Subcutaneous abdominal adipose tissue (tissue), 5 donors: ENCODE results near the gene HAAO.
A peak's percentile ranks its signal among the peaks of the same experiment; 100 is the strongest.

Source experiments
- H3K27ac ChIP-seq: one replicate; pipeline ENCODE4 v1.7.0; 2013; ENCODE audit warnings: low read depth, mild to moderate bottlenecking, inconsistent platforms, low read length, moderate library complexity
- H3K27me3 ChIP-seq, 5 donors: one replicate each; pipeline ENCODE4 v1.7.0; 2013; ENCODE audit warnings: low read length in 5 of 5, inconsistent platforms in 1 of 5; ENCODE audit not compliant: control insufficient read depth in 5 of 5, insufficient read depth in 4 of 5
- H3K36me3 ChIP-seq, 5 donors: one replicate each; pipeline ENCODE4 v1.7.0; 2013; ENCODE audit warnings: low read length in 5 of 5; ENCODE audit not compliant: control insufficient read depth in 5 of 5, insufficient read depth in 5 of 5
- H3K4me1 ChIP-seq, 5 donors: one replicate each; pipeline ENCODE4 v1.7.0; 2013; ENCODE audit warnings: low read length in 5 of 5, mild to moderate bottlenecking in 3 of 5, moderate library complexity in 1 of 5; ENCODE audit not compliant: control insufficient read depth in 5 of 5, insufficient read depth in 5 of 5
- H3K4me3 ChIP-seq, 5 donors: one replicate each; pipeline ENCODE4 v1.7.0; 2013; ENCODE audit warnings: low read length in 5 of 5, low read depth in 1 of 5
- H3K9ac ChIP-seq, 5 donors: one replicate each; pipeline ENCODE4 v1.7.0; 2013; ENCODE audit warnings: low read length in 5 of 5, mild to moderate bottlenecking in 4 of 5, moderate library complexity in 3 of 5
- H3K9me3 ChIP-seq, 5 donors: one replicate each; pipeline ENCODE4 v1.7.0; 2013; ENCODE audit warnings: low read length in 5 of 5; ENCODE audit not compliant: control insufficient read depth in 5 of 5
- donor health status: healthy.
- donor health status: healthy.
- donor health status: healthy.
- donor health status: healthy.
- donor health status: healthy.

Gene HAAO

GRCh38 chr2:42804338-42804737 is 12.0 kb upstream of the HAAO start:
- Histone ChIP-seq H3K4me3 (no peak overlapping the region), H3K9me3 (no peaks in the 10 kb centered on the region), H3K4me1 (peaks cover 0 to 19% (median 16%) of the 10 kb centered on the region in 5 donors), H3K9ac (no peak overlapping the region), H3K27ac (no peak overlapping the region), H3K36me3 (no peaks in the 10 kb centered on the region), H3K27me3 (no peaks in the 10 kb centered on the region)

DNA sequence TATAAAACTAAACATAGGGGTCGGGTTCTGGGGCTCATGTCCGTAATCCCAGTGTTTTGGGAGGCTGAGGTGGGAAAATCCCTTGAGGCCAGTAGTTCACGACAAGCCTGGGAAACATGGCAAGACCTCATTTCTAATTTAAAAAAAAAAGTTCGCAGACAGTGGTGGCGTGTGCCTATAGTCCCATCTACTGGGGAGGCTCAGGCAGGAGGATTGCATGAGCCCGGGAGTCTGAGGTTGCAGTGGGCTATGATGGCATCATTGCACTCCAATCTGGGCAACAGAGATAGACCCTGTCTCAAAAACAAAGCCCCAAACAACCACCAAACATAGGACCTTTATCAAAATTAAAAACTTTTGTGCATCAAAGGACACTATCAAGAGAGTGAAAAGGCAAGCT is 9.8 kb upstream of the HAAO start:
- Histone ChIP-seq H3K9ac (no peak overlapping the region), H3K9me3 (no peaks in the 10 kb centered on the region), H3K4me3 (no peak overlapping the region), H3K36me3 (no peaks in the 10 kb centered on the region), H3K4me1 (peaks cover 0 to 19% (median 11%) of the 10 kb centered on the region in 5 donors), H3K27me3 (no peaks in the 10 kb centered on the region), H3K27ac (no peak overlapping the region)

- peaks cover 0 to 19% (median 11%) of the 10 kb centered on the region in 5 donors for H3K4me1 ChIP-seq
- H3K4me3 ChIP-seq, result peak overlapping the region in 1 of 5 donors; percentile 19
- no peak overlapping the region for H3K9ac ChIP-seq
- no peaks in the 10 kb centered on the region for H3K9me3 ChIP-seq
- H3K36me3 ChIP-seq, result no peaks in the 10 kb centered on the region
- no peaks in the 10 kb centered on the region for H3K27me3 ChIP-seq
- H3K27ac ChIP-seq, result peak overlapping the region; percentile 48
Measured at GRCh38 chr2:42801381-42801780, 9.0 kb upstream of the HAAO start.

GRCh38 chr2:42800981-42801380 is 8.6 kb upstream of the HAAO start:
- H3K27me3 ChIP-seq, result no peaks in the 10 kb centered on the region
- no peaks in the 10 kb centered on the region for H3K36me3 ChIP-seq
- H3K4me3 ChIP-seq, result peak overlapping the region in 1 of 5 donors; percentile 19
- H3K4me1 ChIP-seq, result peaks cover 0 to 19% (median 11%) of the 10 kb centered on the region in 5 donors
- H3K9ac ChIP-seq, result no peak overlapping the region
- H3K9me3 ChIP-seq, result no peaks in the 10 kb centered on the region
- H3K27ac ChIP-seq, result peak overlapping the region; percentile 48

DNA sequence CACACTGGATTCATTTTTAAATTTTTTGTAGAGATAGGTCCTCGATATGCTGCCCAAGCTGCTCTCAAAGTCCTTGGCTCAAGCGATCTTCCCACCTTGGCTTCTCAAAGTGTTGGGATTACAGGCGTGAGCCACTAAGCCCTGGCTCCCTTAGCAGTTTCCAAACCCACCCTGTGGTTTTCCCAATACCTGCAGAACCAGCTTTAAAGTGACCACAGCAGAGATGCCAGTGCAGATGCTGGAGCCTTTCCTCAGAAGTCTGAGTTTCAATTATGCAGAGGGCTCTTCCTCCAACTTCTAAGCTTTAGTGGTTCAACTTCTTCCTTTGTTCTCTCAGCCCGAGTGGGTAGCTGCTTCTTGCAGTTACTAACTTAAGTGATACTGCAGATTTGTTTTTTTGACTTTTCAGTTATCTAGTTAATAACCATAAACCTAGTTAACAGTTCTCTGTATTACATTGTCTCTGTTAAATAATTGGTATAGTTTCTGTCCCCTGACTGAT is 8.1 kb upstream of the HAAO start:
- H3K36me3 ChIP-seq, result no peaks in the 10 kb centered on the region
- H3K9me3 ChIP-seq, result no peaks in the 10 kb centered on the region
- H3K4me1 ChIP-seq, result peaks cover 0 to 19% (median 11%) of the 10 kb centered on the region in 5 donors
- no peaks in the 10 kb centered on the region for H3K27me3 ChIP-seq
- H3K4me3 ChIP-seq, result no peak overlapping the region
- H3K27ac ChIP-seq, result no peak overlapping the region
- H3K9ac ChIP-seq, result no peak overlapping the region

GRCh38 chr2:42799881-42800280 is 7.5 kb upstream of the HAAO start:
- Histone ChIP-seq H3K4me3 (no peak overlapping the region), H3K27me3 (no peaks in the 10 kb centered on the region), H3K27ac (no peak overlapping the region), H3K9me3 (no peaks in the 10 kb centered on the region), H3K4me1 (peaks cover 0 to 19% (median 11%) of the 10 kb centered on the region in 5 donors), H3K36me3 (no peaks in the 10 kb centered on the region), H3K9ac (no peak overlapping the region)

DNA sequence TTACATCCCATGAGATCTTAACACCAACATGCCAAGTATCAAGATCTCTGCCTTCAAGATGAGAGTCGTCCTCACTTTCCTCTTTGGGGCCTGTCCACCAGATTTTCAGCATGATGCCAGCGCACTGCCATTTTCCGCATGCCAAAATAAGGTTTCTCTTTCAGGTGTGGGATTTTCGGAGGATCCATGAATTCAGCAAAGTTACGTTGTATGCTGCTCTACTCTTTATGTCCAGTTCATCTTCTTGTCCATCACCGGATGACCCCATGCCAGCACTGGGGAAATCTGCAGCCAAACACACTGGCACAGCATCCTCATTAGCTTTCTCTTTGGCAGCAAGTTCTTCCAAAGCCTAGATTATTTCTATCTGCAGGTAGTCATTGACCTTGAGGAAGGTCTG is 4.9 kb upstream of the HAAO start:
- H3K27me3 ChIP-seq, result no peaks in the 10 kb centered on the region
- no peak overlapping the region for H3K9ac ChIP-seq
- H3K9me3 ChIP-seq, result no peaks in the 10 kb centered on the region
- no peaks in the 10 kb centered on the region for H3K36me3 ChIP-seq
- no peak overlapping the region for H3K4me3 ChIP-seq
- peaks cover 0 to 30% (median 23%) of the 10 kb centered on the region in 5 donors for H3K4me1 ChIP-seq
- no peak overlapping the region for H3K27ac ChIP-seq

- Histone ChIP-seq H3K27me3 (no peaks in the 10 kb centered on the region), H3K27ac (no peak overlapping the region), H3K36me3 (no peaks in the 10 kb centered on the region), H3K4me3 (no peak overlapping the region), H3K4me1 (peaks cover 0 to 36% (median 28%) of the 10 kb centered on the region in 5 donors), H3K9ac (no peak overlapping the region), H3K9me3 (no peaks in the 10 kb centered on the region)
Measured at GRCh38 chr2:42796427-42797248, 4.3 kb upstream of the HAAO start.

- Histone ChIP-seq H3K27me3 (no peaks in the 10 kb centered on the region), H3K36me3 (no peaks in the 10 kb centered on the region), H3K9me3 (no peaks in the 10 kb centered on the region), H3K27ac (no peak overlapping the region), H3K9ac (no peak overlapping the region), H3K4me1 (peaks cover 0 to 29% (median 25%) of the 10 kb centered on the region in 5 donors), H3K4me3 (no peak overlapping the region)
Measured at GRCh38 chr2:42795841-42796301, 3.5 kb upstream of the HAAO start.

GRCh38 chr2:42795275-42795674 is 2.9 kb upstream of the HAAO start:
- H3K27me3 ChIP-seq, result no peaks in the 10 kb centered on the region
- H3K4me1 ChIP-seq, result peaks cover 0 to 27% (median 23%) of the 10 kb centered on the region in 5 donors
- no peaks in the 10 kb centered on the region for H3K36me3 ChIP-seq
- no peak overlapping the region for H3K9ac ChIP-seq
- no peak overlapping the region for H3K27ac ChIP-seq
- no peaks in the 10 kb centered on the region for H3K9me3 ChIP-seq
- H3K4me3 ChIP-seq, result no peak overlapping the region
